RPMI7951 (cell line): ENCODE results near the gene AKR1D1. TPM values are rescaled to one million over a fixed set of nuclear protein-coding genes. Genes with fewer than 3 reads are reported as not detected.

ENCODE experiments used
- DNase-seq: peaks from one replicate; pipeline ENCODE4 v3.0.0-alpha.2; 2012; ENCODE audit warnings: low read depth
- total RNA-seq: library from RNA; depleted of rRNA; stranded (reverse); fragments of >200 nt; shearing (Covaris generic); gene quantifications from 2 replicates; pipeline ENCODE4 v1.2.3, GENCODE V29; 2014; rRNA removed

AKR1D1 gene
- total RNA-seq, 1 experiment from 2014 or later: not detected

DNA sequence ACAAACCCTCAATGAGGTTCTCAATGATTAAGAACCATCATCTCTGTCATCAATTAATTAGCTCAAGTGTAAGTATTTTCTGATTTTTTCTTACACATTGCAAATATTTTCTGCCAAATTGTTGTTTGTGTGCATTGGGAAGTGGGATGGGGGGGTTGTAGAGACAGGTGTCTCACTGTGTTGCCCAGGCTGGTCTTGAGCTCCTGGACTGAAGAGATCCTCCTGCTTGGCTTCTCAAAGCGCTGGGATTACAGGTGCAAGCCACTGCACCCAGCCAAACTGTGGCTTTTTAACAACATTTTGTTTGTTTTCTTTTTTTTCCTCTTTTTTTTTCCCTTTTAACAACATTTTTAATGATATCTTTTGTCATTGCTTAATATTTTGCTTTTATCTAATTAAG lies 87.5 kb downstream of the AKR1D1 start:
- no peak for DNase-seq

GRCh38 chr7:138164804-138165203 lies 88.5 kb downstream of the AKR1D1 start:
- DNase-seq: no peak

DNA sequence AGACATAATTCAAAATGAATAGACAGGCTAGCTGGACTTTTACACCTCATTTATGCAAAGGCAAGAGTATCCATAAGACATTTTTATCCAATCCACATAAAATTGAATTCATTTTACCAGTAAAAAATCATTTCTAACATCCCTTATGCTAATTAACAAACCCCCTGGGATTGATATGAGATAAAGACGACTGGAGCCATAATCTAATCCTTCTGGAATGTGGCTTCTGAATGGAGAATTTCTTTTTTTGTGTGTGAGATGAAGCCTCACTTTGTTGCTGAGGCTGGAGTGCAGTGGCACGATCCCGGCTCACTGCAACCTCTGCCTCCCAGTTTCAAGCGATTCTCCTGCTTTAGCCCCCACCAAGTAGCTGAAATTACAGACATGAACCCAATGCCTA lies 90.4 kb downstream of the AKR1D1 start:
- no peak for DNase-seq

- no peak for DNase-seq
Observed at GRCh38 chr7:138167222-138167621, 91.0 kb downstream of the AKR1D1 start.

DNA sequence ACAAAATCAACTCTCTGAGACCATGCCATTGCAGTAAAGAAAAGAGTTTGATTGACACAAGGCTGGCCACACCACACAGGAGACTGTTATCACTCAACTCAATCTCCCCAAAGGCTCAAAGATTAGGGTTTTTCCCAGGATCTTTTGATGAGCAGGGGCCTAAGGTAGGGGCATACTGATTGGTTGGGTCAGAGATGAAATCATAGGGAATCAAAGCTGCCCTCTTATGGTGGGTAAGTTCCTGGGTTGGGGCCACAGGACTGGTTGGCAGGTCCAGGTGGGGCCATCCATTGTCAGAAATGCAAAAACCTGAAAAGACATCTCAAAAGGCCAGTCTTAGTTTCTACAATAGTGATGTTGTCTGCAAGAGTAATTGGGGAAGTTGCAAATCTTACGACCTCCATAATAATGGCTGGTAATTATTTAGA lies 91.6 kb downstream of the AKR1D1 start:
- no peak for DNase-seq

Other genes with a start within 250 kb of the AKR1D1 start
- gene DGKI, start 229.5 kb upstream of the AKR1D1 start, total RNA-seq: 3.2 and 4.0 TPM in 2 replicates
- 21.2 and 23.8 TPM in 2 replicates for gene CREB3L2, start 74.4 kb upstream of the AKR1D1 start, total RNA-seq